Hematopoietic multipotent progenitor cell treated with erythropoietin and hydrocortisone succinate and interleukin-3 and kit ligand, for 17 days (in vitro differentiated cells): ENCODE measurements around the gene MID1IP1.
A peak's percentile ranks its signal among the peaks of the same experiment; 100 is the strongest.

Experiments used
- DNase-seq: peaks from one replicate; pipeline ENCODE4 v3.0.0-alpha.2; 2015; ENCODE audit warnings: low spot score

Gene MID1IP1, protein sequence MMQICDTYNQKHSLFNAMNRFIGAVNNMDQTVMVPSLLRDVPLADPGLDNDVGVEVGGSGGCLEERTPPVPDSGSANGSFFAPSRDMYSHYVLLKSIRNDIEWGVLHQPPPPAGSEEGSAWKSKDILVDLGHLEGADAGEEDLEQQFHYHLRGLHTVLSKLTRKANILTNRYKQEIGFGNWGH

DNA sequence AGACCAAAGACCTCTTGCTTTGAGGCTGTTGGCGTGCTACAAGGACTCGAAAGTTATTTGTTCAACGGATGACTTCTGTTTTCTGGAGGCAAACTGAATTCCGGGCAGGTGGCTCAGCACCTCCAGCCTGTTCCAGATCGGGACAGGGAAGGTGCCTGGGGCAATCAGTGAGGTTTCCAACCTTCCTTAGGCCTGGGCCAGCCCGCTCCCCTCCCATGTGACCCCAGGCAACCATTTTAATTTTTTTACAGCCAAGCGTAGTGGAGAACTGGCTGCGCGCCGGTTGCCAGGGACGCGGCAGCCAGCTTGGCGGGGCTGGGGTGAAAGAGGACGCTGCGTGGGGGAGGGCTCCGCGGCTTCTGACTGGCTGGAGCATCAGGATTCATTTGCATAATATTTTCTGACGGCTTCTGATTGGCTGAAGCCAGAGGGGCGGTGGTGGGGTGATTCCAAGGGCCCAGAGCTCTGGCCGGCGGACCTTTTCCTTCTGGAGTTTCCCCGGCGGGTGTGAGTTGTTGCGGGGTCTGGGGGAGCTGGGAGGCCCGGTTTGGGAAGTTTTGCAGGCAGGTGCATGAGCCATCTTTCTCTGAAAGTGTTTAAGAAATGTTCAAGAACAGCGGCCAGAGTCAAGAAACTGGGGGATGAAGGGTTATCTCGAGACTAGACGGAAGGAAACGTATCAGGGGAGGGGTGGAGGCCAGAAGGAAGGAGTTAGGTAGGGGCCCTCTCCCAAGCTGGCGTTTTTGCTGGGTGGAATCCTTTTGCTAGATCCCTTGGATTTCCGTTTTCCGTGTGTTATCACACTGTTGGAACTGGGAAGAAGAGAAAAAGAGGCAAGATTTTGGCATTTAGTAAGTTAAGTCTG is at the start of gene MID1IP1:
Gene MID1IP1 (plus strand): TSS at position 479 of the 865 bp plus-strand sequence. CDS start 3,488 bp downstream, outside the sequence.
- DNase-seq, result peak; percentile 87

DNA sequence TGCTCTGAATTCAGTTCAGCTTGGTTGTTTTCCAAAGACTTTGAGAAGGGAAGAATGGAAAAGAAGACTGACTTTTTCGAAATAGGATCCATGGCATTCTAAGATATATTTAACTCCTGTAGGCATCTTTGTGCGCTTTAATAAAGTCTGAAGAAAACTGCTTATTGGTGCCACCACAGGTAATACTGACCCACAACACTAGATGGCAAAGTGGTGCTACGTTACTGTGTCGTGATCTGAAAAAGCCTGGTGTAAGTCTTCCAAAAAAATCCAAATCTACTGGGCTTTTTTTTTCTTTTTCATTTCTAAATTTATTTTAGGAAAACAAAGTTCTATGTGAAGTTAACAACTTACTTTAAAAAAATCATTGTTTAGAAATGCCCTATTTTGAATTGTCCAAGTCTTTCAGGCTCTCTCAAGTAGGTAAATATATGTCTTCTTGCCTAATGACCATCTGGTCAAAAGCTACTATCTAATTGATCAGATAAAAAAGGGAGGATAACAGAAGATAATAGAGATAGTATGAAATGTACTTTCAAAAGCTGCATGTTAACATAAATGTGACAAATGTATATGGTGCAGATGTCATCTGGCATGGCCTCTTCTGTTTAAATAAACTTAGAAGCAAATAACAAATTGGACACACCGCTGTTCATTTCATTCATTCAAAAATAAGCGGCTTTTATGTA is 47.0 kb upstream of the MID1IP1 start:
- DNase-seq, result peak; percentile 65

DNA sequence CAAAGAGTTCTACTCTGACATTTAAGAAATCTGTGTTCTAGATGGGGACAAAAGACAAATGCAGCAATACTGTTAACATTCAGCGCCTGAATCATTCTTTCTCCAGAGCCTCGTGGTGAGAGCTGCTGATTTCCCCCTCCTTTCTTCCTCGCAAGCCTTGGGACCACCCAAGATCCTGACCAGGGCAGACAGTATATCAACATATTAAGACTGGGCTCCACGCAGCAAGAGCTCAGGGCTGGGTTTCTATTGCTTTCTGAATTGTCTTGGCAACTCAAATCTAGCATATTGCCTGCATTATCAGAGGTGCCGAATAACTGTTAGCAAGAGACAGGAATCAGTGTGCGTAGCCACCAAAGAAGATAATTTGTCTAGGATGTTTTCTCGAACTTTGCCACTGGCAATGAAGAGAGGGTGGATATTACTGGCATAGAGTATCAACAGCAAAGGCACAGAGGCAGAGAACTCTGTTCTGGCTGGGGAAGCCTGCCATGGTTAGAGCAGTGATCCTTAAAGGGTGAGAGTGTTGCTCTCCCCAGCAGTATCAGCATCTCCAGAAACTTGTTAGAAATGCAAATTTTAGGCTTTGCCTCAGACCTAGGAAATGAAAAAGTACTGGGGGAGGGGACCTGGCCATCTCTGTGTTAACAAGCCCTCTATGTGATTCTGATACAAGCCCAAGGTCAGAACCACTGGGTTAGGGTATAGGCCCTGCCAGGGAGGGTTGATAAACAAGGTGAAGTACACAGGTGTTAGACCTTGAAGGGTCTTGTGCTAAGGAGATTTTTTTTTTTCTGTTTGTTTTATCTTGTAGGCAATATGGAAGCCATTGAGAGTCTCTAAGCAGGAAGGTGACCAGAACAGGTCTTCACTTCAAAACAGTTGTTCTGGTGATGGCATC is 46.2 kb upstream of the MID1IP1 start:
- no peak for DNase-seq

DNA sequence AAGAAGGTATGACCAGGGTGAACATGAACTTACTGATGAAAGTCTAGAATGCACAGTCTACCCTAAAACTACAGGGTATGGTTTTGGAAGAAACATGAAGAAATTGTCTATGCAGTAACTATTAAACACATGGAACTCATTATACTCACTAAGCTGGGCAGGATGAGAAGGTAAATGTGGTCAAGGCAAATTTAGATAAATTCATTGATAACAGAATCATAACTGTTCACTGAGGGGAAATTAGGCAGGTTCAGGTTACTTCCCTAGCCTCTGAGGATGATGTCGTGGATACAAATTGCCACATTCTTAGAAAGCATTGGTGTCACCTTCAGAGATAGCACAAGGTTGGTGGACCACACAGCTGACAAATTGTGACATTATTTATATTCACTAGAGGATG is 40.4 kb upstream of the MID1IP1 start:
- no peak for DNase-seq

DNA sequence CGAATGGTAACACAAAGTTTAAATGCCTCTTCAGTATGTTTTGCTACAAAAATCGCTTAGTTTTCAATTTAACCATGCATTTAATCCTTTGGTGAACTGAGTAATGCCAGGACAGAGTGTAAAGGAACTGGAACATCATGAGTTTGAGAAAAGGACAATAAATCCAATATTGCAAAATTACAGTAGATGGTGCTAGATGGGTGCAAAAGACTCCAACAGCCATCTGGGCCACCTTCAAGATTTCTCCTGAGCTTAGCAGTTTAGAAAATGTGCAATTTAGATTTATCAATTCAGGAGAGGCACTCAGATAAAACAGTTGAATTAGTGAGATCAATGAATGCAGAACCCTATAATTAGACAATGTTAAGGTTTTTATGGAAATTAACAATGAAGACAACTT is 33.2 kb upstream of the MID1IP1 start:
- peak; percentile 27 for DNase-seq

DNA sequence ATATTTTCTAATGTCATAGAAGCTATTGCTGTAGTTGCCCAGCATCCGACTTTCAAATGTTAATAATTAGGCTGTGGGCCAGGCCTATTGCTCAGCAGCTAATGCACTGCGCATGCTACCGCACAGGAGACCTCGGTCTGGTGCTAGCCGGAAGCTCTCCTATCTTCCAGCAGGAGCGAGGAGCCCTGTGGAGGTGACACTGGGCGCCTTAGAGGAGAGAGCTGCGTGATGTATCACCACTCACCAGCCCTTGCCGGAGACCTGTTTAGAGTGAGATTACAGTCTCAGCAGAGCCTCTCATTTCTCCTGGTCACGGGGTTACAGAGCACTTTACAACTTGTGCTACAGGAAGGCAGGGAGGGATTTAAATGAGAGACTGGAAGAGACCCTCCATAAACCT is 31.1 kb upstream of the MID1IP1 start:
- DNase-seq, result no peak

DNA sequence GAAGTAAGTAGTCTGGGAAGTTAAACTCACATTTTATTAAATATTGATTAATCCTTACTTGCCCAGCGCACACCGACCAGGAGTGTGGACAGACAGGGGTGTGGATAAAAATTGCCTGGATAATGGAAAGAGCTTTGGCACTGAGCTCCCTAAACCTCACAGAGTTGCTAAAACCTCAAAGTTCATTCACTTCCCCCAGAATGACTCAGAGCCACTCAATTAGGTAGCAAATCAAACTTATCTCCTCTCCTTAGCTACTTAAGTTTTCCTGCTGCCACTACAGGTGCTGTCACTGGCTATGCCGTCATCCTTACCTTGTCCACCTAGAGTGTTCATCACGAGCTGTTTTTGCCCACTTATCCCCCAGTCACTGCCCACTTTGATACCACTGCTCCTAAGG is 27.0 kb upstream of the MID1IP1 start:
- no peak for DNase-seq

DNA sequence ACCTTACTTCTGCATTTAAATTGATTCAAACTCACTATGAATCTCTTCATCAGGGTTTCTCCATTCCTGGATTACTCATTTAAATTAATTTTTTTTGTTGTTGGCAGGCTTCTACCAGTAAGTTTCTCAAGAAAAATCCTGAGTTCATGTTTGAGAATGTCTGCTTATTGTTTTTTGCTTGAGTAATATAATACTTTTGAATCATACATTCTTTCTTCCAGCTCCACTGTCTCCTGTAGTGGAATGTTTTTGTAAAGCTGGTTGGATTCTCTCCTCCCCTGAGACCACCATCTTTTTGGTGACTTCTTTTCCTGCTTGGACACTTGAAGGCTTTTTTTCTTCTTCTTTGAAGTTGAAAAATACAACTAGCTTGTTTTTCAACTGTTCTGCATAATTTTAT is 4.3 kb upstream of the MID1IP1 start:
- DNase-seq, result no peak

DNA sequence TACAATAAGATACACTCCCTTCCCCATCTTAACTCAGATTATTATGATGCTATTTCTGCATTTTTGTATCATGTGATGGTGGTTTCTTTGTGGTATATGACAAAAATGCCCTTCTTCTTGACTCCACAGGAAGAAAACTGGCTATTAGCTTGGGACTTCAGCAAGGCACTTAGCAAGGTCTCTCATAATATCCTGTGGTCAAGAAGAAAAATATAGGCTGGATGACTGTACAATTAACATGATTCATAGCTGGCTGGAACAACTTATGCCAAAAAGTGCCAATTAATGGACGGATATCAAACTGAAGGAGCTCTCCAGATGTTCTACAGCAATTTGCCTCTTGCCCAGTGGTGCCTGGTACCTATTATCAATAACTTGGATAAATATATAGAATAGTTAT is 2.3 kb upstream of the MID1IP1 start:
- DNase-seq, result no peak

DNA sequence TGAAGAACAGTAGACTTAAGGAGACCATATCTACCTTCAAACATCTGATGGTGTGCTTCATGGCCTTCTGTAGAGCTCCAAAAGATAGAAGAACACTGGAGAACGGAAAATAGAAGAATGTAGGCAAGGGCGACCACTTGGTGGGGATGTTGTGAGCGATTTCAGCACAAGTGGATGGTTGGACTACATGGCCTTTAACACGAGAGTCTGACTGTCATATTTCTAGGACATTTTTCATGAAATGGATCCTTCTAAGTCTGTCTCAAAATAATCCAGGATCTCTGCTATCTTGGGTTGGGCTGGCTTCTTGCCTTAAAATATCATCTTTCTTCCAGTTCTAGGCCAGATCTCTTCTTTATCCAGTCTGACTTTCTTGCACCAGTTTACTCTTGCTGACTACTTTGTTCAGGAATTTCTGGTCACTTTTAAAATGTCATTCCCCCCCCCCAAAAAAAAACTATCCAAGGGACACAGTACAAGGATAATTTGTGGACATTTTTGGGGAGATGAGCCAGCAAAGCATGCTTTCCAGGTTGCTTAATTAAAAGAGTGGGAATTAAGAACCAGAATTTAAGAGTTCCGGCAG is 1.2 kb upstream of the MID1IP1 start:
- DNase-seq, result peak; percentile 18

DNA sequence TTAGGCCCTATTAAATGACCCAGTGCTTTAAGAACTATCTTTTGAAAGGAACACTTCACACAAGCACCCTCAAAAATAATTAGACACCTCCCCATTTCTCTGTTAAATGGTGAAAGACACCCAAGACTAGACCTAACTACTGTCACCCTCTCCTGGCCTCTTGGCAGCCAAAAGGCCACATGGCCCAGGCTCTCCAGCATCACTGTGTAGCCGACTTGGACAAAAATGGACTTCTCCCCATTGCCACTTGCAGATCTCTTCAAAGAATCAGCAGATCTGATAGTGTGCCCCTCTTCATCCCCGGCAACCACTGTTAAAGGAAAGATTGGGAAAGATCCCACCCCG is 2.0 kb downstream of the MID1IP1 start:
- DNase-seq, result peak; percentile 52

DNA sequence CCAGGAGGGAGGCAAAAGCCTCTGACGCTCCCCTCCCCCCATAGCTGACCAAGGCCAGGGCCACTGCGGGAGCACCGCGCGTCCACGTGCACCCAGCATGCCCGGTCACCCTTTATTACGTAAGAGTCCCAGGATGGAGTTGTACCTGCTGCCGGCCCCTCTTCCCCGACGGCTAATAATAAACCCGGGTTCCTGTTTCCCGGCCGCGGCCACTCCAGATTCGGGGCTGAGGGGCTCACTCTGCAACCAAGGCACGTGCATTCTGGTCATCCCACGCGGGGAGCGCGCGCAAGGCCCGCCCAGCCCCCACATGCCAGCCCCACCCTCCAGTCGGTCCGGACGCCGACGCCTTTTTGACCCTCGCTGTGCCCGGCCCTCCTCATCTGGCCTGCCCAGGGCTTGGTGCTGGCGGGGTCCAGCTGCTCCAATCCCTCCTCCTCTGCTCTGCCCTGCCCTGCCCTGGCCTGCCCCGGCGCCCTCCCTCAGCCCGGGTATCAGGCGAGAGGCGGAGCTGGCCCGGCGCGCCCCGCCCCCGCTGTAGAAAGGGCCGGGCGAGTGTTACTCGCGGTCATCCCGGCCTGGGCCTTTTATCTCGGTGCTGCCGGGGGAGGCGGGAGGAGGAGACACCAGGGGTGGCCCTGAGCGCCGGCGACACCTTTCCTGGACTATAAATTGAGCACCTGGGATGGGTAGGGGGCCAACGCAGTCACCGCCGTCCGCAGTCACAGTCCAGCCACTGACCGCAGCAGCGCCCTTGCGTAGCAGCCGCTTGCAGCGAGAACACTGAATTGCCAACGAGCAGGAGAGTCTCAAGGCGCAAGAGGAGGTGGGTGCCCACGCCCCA is 2.6 kb downstream of the MID1IP1 start:
- DNase-seq, result peak; percentile 85

DNA sequence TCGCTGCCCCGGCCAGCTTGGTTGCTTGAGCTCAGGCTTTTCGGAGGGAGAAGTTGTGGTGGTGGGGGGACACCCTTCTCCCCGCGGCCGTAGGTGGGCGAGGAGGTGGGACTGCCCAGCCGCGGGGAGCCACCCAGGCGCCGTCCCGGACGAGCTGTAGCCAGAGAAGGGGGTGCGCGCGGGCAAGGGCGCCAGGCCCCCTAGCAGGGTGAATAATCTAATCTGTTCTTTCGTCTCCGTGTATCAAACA is 3.1 kb downstream of the MID1IP1 start:
- DNase-seq, result no peak

DNA sequence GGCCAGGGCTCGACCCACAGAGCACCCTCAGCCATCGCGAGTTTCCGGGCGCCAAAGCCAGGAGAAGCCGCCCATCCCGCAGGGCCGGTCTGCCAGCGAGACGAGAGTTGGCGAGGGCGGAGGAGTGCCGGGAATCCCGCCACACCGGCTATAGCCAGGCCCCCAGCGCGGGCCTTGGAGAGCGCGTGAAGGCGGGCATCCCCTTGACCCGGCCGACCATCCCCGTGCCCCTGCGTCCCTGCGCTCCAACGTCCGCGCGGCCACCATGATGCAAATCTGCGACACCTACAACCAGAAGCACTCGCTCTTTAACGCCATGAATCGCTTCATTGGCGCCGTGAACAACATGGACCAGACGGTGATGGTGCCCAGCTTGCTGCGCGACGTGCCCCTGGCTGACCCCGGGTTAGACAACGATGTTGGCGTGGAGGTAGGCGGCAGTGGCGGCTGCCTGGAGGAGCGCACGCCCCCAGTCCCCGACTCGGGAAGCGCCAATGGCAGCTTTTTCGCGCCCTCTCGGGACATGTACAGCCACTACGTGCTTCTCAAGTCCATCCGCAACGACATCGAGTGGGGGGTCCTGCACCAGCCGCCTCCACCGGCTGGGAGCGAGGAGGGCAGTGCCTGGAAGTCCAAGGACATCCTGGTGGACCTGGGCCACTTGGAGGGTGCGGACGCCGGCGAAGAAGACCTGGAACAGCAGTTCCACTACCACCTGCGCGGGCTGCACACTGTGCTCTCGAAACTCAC is 3.6 kb downstream of the MID1IP1 start:
- peak; percentile 26 for DNase-seq

DNA sequence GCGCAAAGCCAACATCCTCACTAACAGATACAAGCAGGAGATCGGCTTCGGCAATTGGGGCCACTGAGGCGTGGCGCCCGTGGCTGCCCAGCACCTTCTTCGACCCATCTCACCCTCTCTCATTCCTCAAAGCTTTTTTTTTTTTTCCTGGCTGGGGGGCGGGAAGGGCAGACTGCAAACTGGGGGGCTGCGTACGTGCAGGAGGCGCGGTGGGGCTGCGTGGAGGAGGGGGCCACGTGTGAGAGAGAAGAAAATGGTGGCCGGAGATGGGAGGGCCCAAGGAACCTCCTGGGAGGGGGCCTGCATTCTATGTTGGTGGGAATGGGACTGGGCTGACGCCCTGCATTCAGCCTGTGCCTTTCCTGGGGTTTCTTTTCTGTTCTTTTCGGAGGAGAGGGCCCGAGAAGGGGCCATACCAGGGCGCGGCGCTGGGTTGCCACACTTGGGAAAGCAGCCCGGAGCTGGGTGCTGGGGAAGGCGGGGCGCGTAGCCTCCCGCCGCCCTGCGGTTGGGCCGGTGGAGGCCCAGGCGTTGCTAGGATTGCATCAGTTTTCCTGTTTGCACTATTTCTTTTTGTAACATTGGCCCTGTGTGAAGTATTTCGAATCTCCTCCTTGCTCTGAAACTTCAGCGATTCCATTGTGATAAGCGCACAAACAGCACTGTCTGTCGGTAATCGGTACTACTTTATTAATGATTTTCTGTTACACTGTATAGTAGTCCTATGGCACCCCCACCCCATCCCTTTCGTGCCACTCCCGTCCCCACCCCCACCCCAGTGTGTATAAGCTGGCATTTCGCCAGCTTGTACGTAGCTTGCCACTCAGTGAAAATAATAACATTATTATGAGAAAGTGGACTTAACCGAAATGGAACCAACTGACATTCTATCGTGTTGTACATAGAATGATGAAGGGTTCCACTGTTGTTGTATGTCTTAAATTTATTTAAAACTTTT is 4.5 kb downstream of the MID1IP1 start:
- DNase-seq, result peak; percentile 72

DNA sequence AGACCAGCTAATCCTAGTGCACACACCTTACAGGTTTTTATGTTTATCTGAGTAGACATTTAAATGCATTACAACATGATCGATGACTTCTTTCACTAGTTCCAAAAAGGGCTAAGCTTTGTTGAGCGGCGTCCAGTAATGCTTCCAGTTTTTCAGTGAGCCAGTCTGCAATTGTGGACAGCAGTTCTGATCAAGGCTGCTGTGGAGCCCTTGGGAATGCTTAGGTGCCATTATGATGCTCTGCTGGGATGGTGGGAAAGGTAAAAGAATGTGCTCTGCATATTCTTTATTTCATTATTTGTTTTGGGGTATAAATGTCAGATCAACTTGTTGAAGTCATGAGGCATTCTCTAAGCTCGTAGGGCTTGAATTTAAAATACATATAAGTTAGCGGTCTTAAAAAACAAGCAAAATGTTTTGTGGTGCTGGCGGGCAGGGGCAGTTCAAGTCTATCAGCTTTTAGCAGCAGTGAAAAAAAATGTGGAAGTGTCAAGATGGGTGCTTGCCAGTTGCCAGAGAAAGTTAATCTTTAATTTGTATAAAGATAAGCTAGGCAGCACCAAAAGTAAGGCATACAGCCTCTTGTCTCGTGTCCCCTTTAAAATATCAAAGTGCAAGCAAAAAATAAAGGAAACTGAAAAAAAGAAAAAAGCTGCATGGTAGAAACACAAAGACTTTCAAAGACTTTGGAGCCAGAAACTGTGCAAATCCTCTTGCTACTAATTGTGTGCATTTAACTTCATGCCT is 5.8 kb downstream of the MID1IP1 start:
- DNase-seq, result peak; percentile 57

DNA sequence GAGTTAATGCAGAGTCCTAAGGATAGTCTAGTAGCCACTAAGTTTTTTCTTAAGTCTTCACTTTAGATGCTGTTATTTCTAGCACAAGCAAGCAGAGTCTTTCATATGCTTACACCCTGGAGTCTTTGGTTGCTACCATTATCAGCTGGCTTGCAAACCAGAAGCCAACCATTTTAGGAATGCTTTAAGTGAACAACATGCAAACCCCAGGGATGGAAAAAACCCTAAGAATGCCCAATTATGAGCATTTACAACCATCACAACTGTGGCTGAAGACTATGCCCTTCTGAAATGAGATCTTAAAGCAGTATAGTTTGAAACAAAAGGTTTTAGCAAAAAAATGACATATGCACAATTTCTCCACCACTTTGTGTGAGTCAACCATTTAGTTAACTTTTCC is 6.6 kb downstream of the MID1IP1 start:
- DNase-seq, result peak; percentile 18

DNA sequence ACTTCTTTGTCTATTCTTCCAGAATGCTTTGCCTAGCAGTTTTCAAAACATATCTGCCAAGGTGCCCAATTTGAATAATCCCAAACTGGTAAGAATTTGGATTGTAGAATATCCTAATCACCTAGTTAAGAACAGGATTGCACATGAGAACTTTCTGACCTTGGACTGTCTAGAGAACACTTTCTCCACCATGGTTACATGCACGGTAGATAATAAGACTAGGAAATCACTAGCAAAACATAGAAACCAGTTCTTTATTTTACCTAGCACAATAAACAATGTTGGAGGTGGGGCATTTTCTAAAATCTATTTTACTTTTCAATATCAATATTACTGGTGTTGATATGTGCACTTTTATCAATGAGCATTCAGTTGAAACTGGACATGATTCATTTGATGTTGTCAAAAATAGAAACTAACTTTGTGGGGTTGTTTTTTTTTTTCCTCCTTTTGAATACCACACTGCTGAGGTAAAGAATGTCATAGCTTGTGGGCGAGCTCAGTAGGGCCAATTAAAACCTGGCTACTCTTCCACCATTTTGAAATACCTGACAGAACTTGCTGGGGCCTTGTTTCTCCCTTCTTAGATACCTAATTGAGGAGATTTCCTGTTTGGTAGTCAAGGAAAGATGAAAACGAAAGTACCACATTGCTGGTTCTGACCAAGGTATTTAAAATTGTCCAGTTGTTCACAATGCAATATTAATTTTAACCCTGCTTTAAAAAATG is 10.4 kb downstream of the MID1IP1 start:
- no peak for DNase-seq
